ENCODE data around the gene KCNMA1.
A peak's percentile ranks its signal among the peaks of the same experiment; 100 is the strongest.
"Not testable (repeated sequence)": the region's sequence is repeated elsewhere in the genome, so short reads cannot be mapped to it uniquely, and the experiment has no call there.

The KCNMA1 gene

GRCh38 chr10:77409697-77410471 lies 227.7 kb downstream of the KCNMA1 start:
- DNase-seq: no peak

GRCh38 chr10:77408259-77408658 lies 229.3 kb downstream of the KCNMA1 start:
- no peak for DNase-seq

GRCh38 chr10:77406764-77407430 lies 230.7 kb downstream of the KCNMA1 start:
- no peak for DNase-seq

- no peak for DNase-seq
Observed at GRCh38 chr10:77405771-77406241, 231.8 kb downstream of the KCNMA1 start.

- DNase-seq: no peak
Observed at GRCh38 chr10:77404810-77405209, 232.8 kb downstream of the KCNMA1 start.

GRCh38 chr10:77403761-77404160 lies 233.8 kb downstream of the KCNMA1 start:
- no peak for DNase-seq

- DNase-seq: no peak
Observed at GRCh38 chr10:77401683-77402082, 235.9 kb downstream of the KCNMA1 start.

- DNase-seq: no peak
Observed at GRCh38 chr10:77400033-77400432, 237.6 kb downstream of the KCNMA1 start.

GRCh38 chr10:77398986-77399755 lies 238.4 kb downstream of the KCNMA1 start:
- no peak for DNase-seq

GRCh38 chr10:77398558-77398957 lies 239.1 kb downstream of the KCNMA1 start:
- no peak for DNase-seq

- DNase-seq: no peak
Observed at GRCh38 chr10:77397103-77397502, 240.5 kb downstream of the KCNMA1 start.

GRCh38 chr10:77396290-77396689 lies 241.3 kb downstream of the KCNMA1 start:
- no peak for DNase-seq

- DNase-seq: no peak
Observed at GRCh38 chr10:77393821-77394501, 243.6 kb downstream of the KCNMA1 start.

- DNase-seq: no peak
Observed at GRCh38 chr10:77393411-77393810, 244.2 kb downstream of the KCNMA1 start.

- DNase-seq: no peak
Observed at GRCh38 chr10:77392851-77393250, 244.8 kb downstream of the KCNMA1 start.

GRCh38 chr10:77392236-77392721 lies 245.3 kb downstream of the KCNMA1 start:
- DNase-seq: no peak

GRCh38 chr10:77391605-77392235 lies 245.9 kb downstream of the KCNMA1 start:
- peak; percentile 27 to 33 for DNase-seq

- DNase-seq: no peak
Observed at GRCh38 chr10:77390481-77390891, 247.1 kb downstream of the KCNMA1 start.

GRCh38 chr10:77388571-77389100 lies 249.0 kb downstream of the KCNMA1 start:
- DNase-seq: no peak

GRCh38 chr10:77387701-77388100 lies 249.9 kb downstream of the KCNMA1 start:
- not testable (repeated sequence) for DNase-seq

- no peak for DNase-seq
Observed at GRCh38 chr10:77387247-77387646, 250.4 kb downstream of the KCNMA1 start.

- no peak for DNase-seq
Observed at GRCh38 chr10:77386838-77387237, 250.8 kb downstream of the KCNMA1 start.

Data from stimulated activated CD4-positive, alpha-beta T cell treated with anti-CD3 and anti-CD28 coated beads, Interleukin-2, amount 100 ng/mL, for 48 hours (primary cell).